ENCODE data around the gene EIF2S2. TPM values are rescaled to one million over a fixed set of nuclear protein-coding genes. Genes with fewer than 3 reads are reported as not detected.

EIF2S2 gene
- total and polyA plus RNA-seq, 2 experiments from 2014 or later = 124 to 194 TPM

- TF ChIP-seq REST (IDR thresholded peaks at IDR 0.05; ENCODE audit: unreplicated experiment) (no peak), ZNF331 (CRISPR knock-in tag; IDR thresholded peaks at IDR 0.05; ENCODE audit: low read depth) (no peak), CTCF (conservative IDR thresholded peaks at IDR 0.05; ENCODE audit: low read depth in 2 of 2) (no peak), JUNB (IDR thresholded peaks at IDR 0.05; ENCODE audit: unreplicated experiment) (no peak), STAT1 (IDR thresholded peaks at IDR 0.05; ENCODE audit: unreplicated experiment) (no peak), ZNF114 (CRISPR knock-in tag; IDR thresholded peaks at IDR 0.05) (no peak)
These were observed 64.1 kb downstream of the EIF2S2 start (continued) for GRCh38 chr20:34047917-34048316.

GRCh38 chr20:34047010-34047687 lies 64.9 kb downstream of the EIF2S2 start:
- H3K36me3 Mint-ChIP-seq (ENCODE audit: low read depth) = no peaks in the 10 kb centered on the region
- no peak overlapping the region for H3K27ac ChIP-seq (ENCODE audit: low read depth)
- no peak overlapping the region for H3K27ac Mint-ChIP-seq
- H2AFZ ChIP-seq = no peak overlapping the region
- H3K4me3 ChIP-seq = no peak overlapping the region
- peaks cover 43% of the 10 kb centered on the region for H3K4me1 Mint-ChIP-seq
- peak overlapping the region; percentile 31; the same call in 1 of the 2 replicates for H3K4me2 ChIP-seq
- ATAC-seq (no peak), DNase-seq (ENCODE audit: low spot score) (no peak)
- no peaks in the 10 kb centered on the region for H3K9me3 Mint-ChIP-seq
- H3K36me3 ChIP-seq (ENCODE audit: insufficient read depth) = no peaks in the 10 kb centered on the region
- peaks cover 64% of the 10 kb centered on the region for H4K20me1 ChIP-seq (replicated peaks; ENCODE audit: insufficient read depth)
- H3K79me2 ChIP-seq (replicated peaks; ENCODE audit: insufficient read depth) = peaks cover 89% of the 10 kb centered on the region
- no peaks in the 10 kb centered on the region for H3F3A ChIP-seq (replicated peaks; ENCODE audit: low read depth)
- H3K4me3 Mint-ChIP-seq = no peak overlapping the region; the same call in 2 of the 3 replicates
- H3K4me1 ChIP-seq (ENCODE audit: insufficient read depth) = peaks cover 39% of the 10 kb centered on the region
- no peak for TF ChIP-seq JUNB (IDR thresholded peaks at IDR 0.05; ENCODE audit: unreplicated experiment)
- peaks cover 4% of the 10 kb centered on the region for H3K27me3 Mint-ChIP-seq (ENCODE audit: insufficient read depth, low read depth, poor library complexity)
- no peaks in the 10 kb centered on the region; the same call in 1 of the 2 replicates for H3K9me2 ChIP-seq (ENCODE audit: insufficient read depth)
- H3K27me3 ChIP-seq (ENCODE audit: insufficient read depth) = no peaks in the 10 kb centered on the region
